T-cell (primary cell): Measurements from ENCODE around the gene SLC6A5. TPM values are rescaled to one million over a fixed set of nuclear protein-coding genes. Genes with fewer than 3 reads are reported as not detected.

Source experiments
- ATAC-seq, 4 experiments: fragments of 200-7000 bp in 3 of 4; fragments of 150-1000 bp in 1 of 4; cut with Tn5 transposase; replicated peaks in 1 of 4; 1 replicate in 3 of 4; 2 replicates in 1 of 4; pipeline ENCODE4 v1.10.0; 2021; ENCODE audit warnings: moderate library complexity in 3 of 4, mild to moderate bottlenecking in 2 of 4, moderate number of reproducible peaks in 1 of 4
- CTCF ChIA-PET, 2 donors: fragments of 300-600 bp; sonication (Branson Sonifier 250); formaldehyde crosslinking; loops; one replicate each; lab custom pipeline; 2022; ENCODE audit warnings: antibody characterized with exemption in 2 of 2; lab: Charles Lee
- POLR2A ChIA-PET, 2 donors: fragments of 300-600 bp; sonication (Branson Sonifier 250); formaldehyde crosslinking; loops; one replicate each; lab custom pipeline; 2022; ENCODE audit warnings: antibody characterized with exemption in 2 of 2; lab: Charles Lee
- DNase-seq, 35 experiments: peaks; one replicate each; pipeline versions ENCODE4 v3.0.0 to v3.0.0-alpha.2; 2013 to 2023
- H3K27ac ChIP-seq: one replicate; pipeline ENCODE4 v1.5.1; 2013; ENCODE audit warnings: low read length
- H3K27me3 ChIP-seq, 2 experiments: replicated peaks in 1 of 2; 1 replicate in 1 of 2; 2 replicates in 1 of 2; pipeline versions ENCODE4 v1.6.1 to v1.7.0; 2013; ENCODE audit warnings: low read length in 1 of 2, mixed read lengths in 1 of 2; ENCODE audit not compliant: control insufficient read depth in 2 of 2, insufficient read depth in 2 of 2; ENCODE audit errors: extremely low read depth in 1 of 2
- H3K36me3 ChIP-seq, 2 donors: 1 replicate in 1 of 2; 2 replicates in 1 of 2; pipeline versions ENCODE4 v1.6.1 to v1.7.0; 2013; ENCODE audit warnings: low read length in 1 of 2; ENCODE audit not compliant: control insufficient read depth in 2 of 2, insufficient read depth in 1 of 2; ENCODE audit errors: extremely low read depth in 1 of 2
- H3K4me1 ChIP-seq, 2 experiments: 1 replicate in 1 of 2; 2 replicates in 1 of 2; pipeline versions ENCODE4 v1.6.1 to v1.7.0; 2013; ENCODE audit warnings: low read length in 2 of 2, mixed read lengths in 1 of 2; ENCODE audit not compliant: insufficient read depth in 2 of 2, control insufficient read depth in 1 of 2; ENCODE audit errors: extremely low read depth in 1 of 2
- H3K4me3 ChIP-seq, 2 donors: 1 replicate in 1 of 2; 2 replicates in 1 of 2; pipeline versions ENCODE4 v1.5.1 to v1.7.0; 2013; ENCODE audit warnings: mild to moderate bottlenecking in 2 of 2, low read length in 1 of 2, moderate library complexity in 1 of 2; ENCODE audit not compliant: control insufficient read depth in 1 of 2; ENCODE audit errors: extremely low read depth in 1 of 2
- H3K9me3 ChIP-seq: 2 replicates; pipeline ENCODE4 v1.7.0; 2013
- H3K27ac Mint-ChIP-seq, 2 donors: one replicate each; pipeline ENCODE4 v1.8.0; 2020 to 2021; ENCODE audit warnings: mild to moderate bottlenecking in 2 of 2, mixed read lengths in 2 of 2
- H3K27me3 Mint-ChIP-seq, 2 donors: one replicate each; pipeline ENCODE4 v1.8.0; 2021 to 2022; ENCODE audit warnings: mixed read lengths in 2 of 2
- H3K36me3 Mint-ChIP-seq: one replicate; pipeline ENCODE4 v1.8.0; 2021; ENCODE audit warnings: mixed read lengths
- H3K4me1 Mint-ChIP-seq, 3 donors: one replicate each; pipeline ENCODE4 v1.8.0; 2020 to 2022; ENCODE audit warnings: mixed read lengths in 3 of 3, mild to moderate bottlenecking in 1 of 3
- H3K4me3 Mint-ChIP-seq, 3 donors: one replicate each; pipeline ENCODE4 v1.8.0; 2020 to 2022; ENCODE audit warnings: mild to moderate bottlenecking in 3 of 3, mixed read lengths in 3 of 3, moderate library complexity in 3 of 3
- H3K9me3 Mint-ChIP-seq, 3 donors: one replicate each; pipeline ENCODE4 v1.8.0; 2020 to 2022; ENCODE audit warnings: mixed read lengths in 3 of 3
- WGBS: methylation state at CpG from one replicate; pipeline ENCODE4 v1.1.5; 2013; ENCODE audit warnings: missing lambda C conversion rate; ENCODE audit not compliant: insufficient coverage; 5-methylcytosine and 5-hydroxymethylcytosine counted together
- total RNA-seq, 35 experiments: library from RNA in 6 of 35; stranded (reverse) in 6 of 35; fragments of 120-200 nt in 1 of 35; gene quantifications; one replicate each; pipeline versions ENCODE4 v1.2.1 to v1.2.4 and lab custom pipeline; 2013 to 2026

Gene SLC6A5
- total RNA-seq, 5 donors from 2014 or later (not counting 1 experiment from before 2014, with no cell fraction given): not detected

GRCh38 chr11:20638074-20638473, 38.7 kb downstream of the SLC6A5 start:
- Mint-ChIP-seq H3K36me3 (no peaks in the 10 kb centered on the region), H3K9me3 (no peaks in the 10 kb centered on the region), H3K4me3 (no peak overlapping the region), H3K4me1 (no peaks in the 10 kb centered on the region), H3K27me3 (peaks cover 7% of the 10 kb centered on the region in 2 donors), H3K27ac (no peak overlapping the region)
- ChIA-PET POLR2A (no interaction called here), CTCF (interaction anchor here in 1 of 2 donors (1.3 kb wide), 1 partner anchor 9 kb away, joined by 4 read pairs; no protein-coding TSS in a partner anchor)
- Histone ChIP-seq H3K4me3 (no peak overlapping the region), H3K9me3 (no peaks in the 10 kb centered on the region), H3K27ac (no peak overlapping the region), H3K4me1 (no peaks in the 10 kb centered on the region), H3K27me3 (peaks cover 3 to 6% of the 10 kb centered on the region in 2 experiments), H3K36me3 (no peaks in the 10 kb centered on the region)
- ATAC-seq: no peak
- no peak for DNase-seq
- WGBS: 75% methylated on average over 2 of the region's 7 CpGs

DNA sequence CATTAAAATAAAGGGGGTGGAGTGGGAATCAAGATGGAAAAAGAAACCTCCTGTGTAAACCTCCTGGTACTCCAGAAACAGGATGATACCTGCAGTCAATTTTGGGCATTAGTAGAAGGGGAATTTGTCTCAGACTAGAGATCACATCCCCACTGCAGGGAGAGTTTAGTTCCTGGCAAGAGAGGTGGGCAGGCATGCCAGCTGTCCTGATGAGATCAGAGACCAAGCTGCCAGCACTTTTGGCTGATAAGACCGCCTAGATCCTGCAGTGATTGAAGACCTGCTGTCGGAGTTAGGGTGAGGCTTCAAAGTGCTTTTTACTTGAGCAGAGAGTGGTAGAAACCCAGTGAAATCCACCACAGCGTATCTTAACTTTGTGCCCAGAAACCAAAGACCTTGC, 40.3 kb downstream of the SLC6A5 start:
- no peak overlapping the region for H3K27ac ChIP-seq
- no peaks in the 10 kb centered on the region for H3K4me1 ChIP-seq
- Mint-ChIP-seq H3K9me3 (no peaks in the 10 kb centered on the region), H3K27ac (no peak overlapping the region), H3K36me3 (no peaks in the 10 kb centered on the region), H3K4me1 (no peaks in the 10 kb centered on the region), H3K27me3 (peaks cover 7 to 12% of the 10 kb centered on the region in 2 donors), H3K4me3 (no peak overlapping the region)
- CTCF ChIA-PET: no interaction called here
- no peaks in the 10 kb centered on the region for H3K9me3 ChIP-seq
- 49% methylated on average over 3 of the region's 3 CpGs for WGBS
- DNase-seq (no peak), ATAC-seq (no peak)
- POLR2A ChIA-PET: no interaction called here
- peaks cover 3 to 6% of the 10 kb centered on the region in 2 experiments for H3K27me3 ChIP-seq
- H3K4me3 ChIP-seq: no peak overlapping the region
- H3K36me3 ChIP-seq: no peaks in the 10 kb centered on the region

GRCh38 chr11:20640401-20640800, 41.0 kb downstream of the SLC6A5 start:
- POLR2A ChIA-PET: no interaction called here
- CTCF ChIA-PET: no interaction called here
- H3K27ac ChIP-seq: no peak overlapping the region
- DNase-seq (no peak), ATAC-seq (no peak)
- H3K4me1 ChIP-seq: no peaks in the 10 kb centered on the region
- peaks cover 3 to 6% of the 10 kb centered on the region in 2 experiments for H3K27me3 ChIP-seq
- no peaks in the 10 kb centered on the region for H3K4me1 Mint-ChIP-seq
- H3K9me3 Mint-ChIP-seq: no peaks in the 10 kb centered on the region
- H3K36me3 ChIP-seq: no peaks in the 10 kb centered on the region
- no peak overlapping the region for H3K4me3 ChIP-seq
- H3K9me3 ChIP-seq: no peaks in the 10 kb centered on the region
- H3K27ac Mint-ChIP-seq: no peak overlapping the region
- 80% methylated on average over 1 of the region's 2 CpGs for WGBS
- no peak overlapping the region for H3K4me3 Mint-ChIP-seq
- peaks cover 7 to 17% of the 10 kb centered on the region in 2 donors for H3K27me3 Mint-ChIP-seq
- H3K36me3 Mint-ChIP-seq: no peaks in the 10 kb centered on the region

- H3K27me3 Mint-ChIP-seq: peaks cover 7 to 10% of the 10 kb centered on the region in 2 donors
These were observed 45.0 kb downstream of the SLC6A5 start for GRCh38 chr11:20644360-20644759.

GRCh38 chr11:20647976-20648565, 48.7 kb downstream of the SLC6A5 start:
- no peak overlapping the region for H3K4me3 ChIP-seq
- peaks cover 3 to 10% of the 10 kb centered on the region in 2 donors for H3K27me3 Mint-ChIP-seq
- DNase-seq (peak in 10 of 35 experiments; percentile 1 to 57 (median 6)), ATAC-seq (no peak)
- no peak overlapping the region for H3K27ac Mint-ChIP-seq
- ChIA-PET CTCF (interaction anchor here in 1 of 2 donors (2.9 kb wide), 1 partner anchor 9 kb away, joined by 10 read pairs; no protein-coding TSS in a partner anchor), POLR2A (no interaction called here)
- no peaks in the 10 kb centered on the region for H3K36me3 ChIP-seq
- H3K27ac ChIP-seq: no peak overlapping the region
- H3K27me3 ChIP-seq: peaks cover 0 to 2% of the 10 kb centered on the region in 2 experiments
- H3K9me3 Mint-ChIP-seq: no peaks in the 10 kb centered on the region
- no peaks in the 10 kb centered on the region for H3K4me1 ChIP-seq
- no peaks in the 10 kb centered on the region for H3K36me3 Mint-ChIP-seq
- no peaks in the 10 kb centered on the region for H3K4me1 Mint-ChIP-seq
- 88% methylated on average over 2 of the region's 4 CpGs for WGBS
- no peak overlapping the region for H3K4me3 Mint-ChIP-seq
- no peaks in the 10 kb centered on the region for H3K9me3 ChIP-seq

More at GRCh38 chr11:20644360-20644759, 45.0 kb downstream of the SLC6A5 start:
- WGBS: 83% methylated on average over 2 of the region's 4 CpGs
- Histone ChIP-seq H3K4me1 (no peaks in the 10 kb centered on the region), H3K4me3 (no peak overlapping the region), H3K27ac (no peak overlapping the region), H3K36me3 (no peaks in the 10 kb centered on the region), H3K27me3 (peaks cover 2 to 5% of the 10 kb centered on the region in 2 experiments), H3K9me3 (no peaks in the 10 kb centered on the region)
- H3K9me3 Mint-ChIP-seq: no peaks in the 10 kb centered on the region
- ATAC-seq (no peak), DNase-seq (no peak)
- no peaks in the 10 kb centered on the region for H3K36me3 Mint-ChIP-seq
- POLR2A ChIA-PET: no interaction called here
- CTCF ChIA-PET: no interaction called here
- no peak overlapping the region for H3K4me3 Mint-ChIP-seq
- H3K27ac Mint-ChIP-seq: no peak overlapping the region
- no peaks in the 10 kb centered on the region for H3K4me1 Mint-ChIP-seq

GRCh38 chr11:20652150-20652806, 52.9 kb downstream of the SLC6A5 start:
- no peaks in the 10 kb centered on the region for H3K36me3 Mint-ChIP-seq
- WGBS: no CpG with 5 or more reads among the region's 13 CpGs
- H3K27ac ChIP-seq: no peak overlapping the region
- POLR2A ChIA-PET: no interaction called here
- H3K36me3 ChIP-seq: no peaks in the 10 kb centered on the region
- no peaks in the 10 kb centered on the region for H3K9me3 Mint-ChIP-seq
- DNase-seq (no peak), ATAC-seq (no peak)
- H3K9me3 ChIP-seq: no peaks in the 10 kb centered on the region
- H3K4me1 ChIP-seq: no peaks in the 10 kb centered on the region
- H3K4me3 Mint-ChIP-seq: no peak overlapping the region
- H3K27ac Mint-ChIP-seq: no peak overlapping the region
- H3K27me3 Mint-ChIP-seq: peaks cover 5 to 9% of the 10 kb centered on the region in 2 donors
- no peak overlapping the region for H3K4me3 ChIP-seq
- no peaks in the 10 kb centered on the region for H3K4me1 Mint-ChIP-seq
- CTCF ChIA-PET: interaction anchor here in 1 of 2 donors (0.6 to 0.8 kb wide), 2 partner anchors 43 to 1481 kb away, joined by 4 read pairs; no protein-coding TSS in a partner anchor
- H3K27me3 ChIP-seq: no peaks in the 10 kb centered on the region
